Measurements from ENCODE around the gene MEIOSIN. TPM values are rescaled to one million over a fixed set of nuclear protein-coding genes. Genes with fewer than 3 reads are reported as not detected.

Gene MEIOSIN
- total RNA-seq, 2 experiments from 2014 or later = not detected

DNA sequence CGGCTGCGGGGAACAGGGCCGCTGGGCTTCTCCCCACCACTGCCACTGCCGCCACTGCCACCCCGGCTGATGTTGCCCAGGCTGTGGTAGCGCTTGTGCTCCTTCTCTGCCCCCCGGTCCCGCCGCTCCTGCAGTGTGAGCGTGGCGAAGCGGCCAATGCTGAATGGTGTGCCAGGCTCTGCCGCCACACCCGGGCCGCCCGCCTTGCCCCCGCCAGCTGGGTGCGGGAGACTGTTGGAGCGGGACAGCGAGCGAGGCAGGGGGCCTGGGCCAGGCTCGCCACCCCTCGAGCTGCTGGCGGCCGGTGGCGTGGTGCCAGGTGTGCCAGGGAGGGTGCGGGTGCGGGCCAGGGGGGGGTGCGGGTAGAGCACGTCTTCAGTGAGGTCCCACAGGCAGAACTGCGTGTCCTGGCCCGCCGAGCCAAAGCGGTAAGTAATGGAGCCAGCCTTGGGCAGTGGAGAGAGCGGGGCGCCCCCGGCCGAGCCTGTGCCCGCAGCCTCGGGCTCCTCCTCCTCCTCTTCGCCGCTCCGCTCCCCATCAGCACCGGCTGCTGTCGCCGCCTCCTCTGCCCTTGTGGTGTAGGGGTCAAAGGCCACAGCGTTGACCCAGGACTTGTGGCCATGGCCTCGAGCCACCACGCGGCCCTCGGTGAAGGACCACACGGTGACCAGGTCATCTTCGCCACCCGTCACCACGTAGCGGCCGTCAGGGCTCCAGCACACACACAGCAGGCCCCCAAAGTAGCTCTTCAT is 52.7 kb downstream of the MEIOSIN start:
- intact Hi-C loops (cut with micrococcal nuclease; ENCODE audit: unreplicated experiment) = no loop called here
- POLR2A ChIA-PET = no interaction called here
- Histone ChIP-seq H2AFZ (ENCODE audit: low read length) (no peak overlapping the region), H3K27ac (ENCODE audit: low read depth, low read length, poor library complexity, severe bottlenecking) (no peak overlapping the region), H3K36me3 (ENCODE audit: insufficient read depth, low read length) (peaks cover 39% of the 10 kb centered on the region), H4K20me1 (ENCODE audit: insufficient read depth, low read length) (peaks cover 4% of the 10 kb centered on the region; the same call in 1 of the 2 replicates), H3K9me2 (ENCODE audit: insufficient read depth, low read length) (no peaks in the 10 kb centered on the region), H3K79me2 (ENCODE audit: insufficient read depth, low read depth, low read length) (no peaks in the 10 kb centered on the region), H3K9me3 (ENCODE audit: low read length) (no peaks in the 10 kb centered on the region), H3K4me2 (ENCODE audit: low read length) (no peak overlapping the region), H3K4me1 (ENCODE audit: insufficient read depth, low read length, poor library complexity, severe bottlenecking) (peaks cover 4% of the 10 kb centered on the region), H3K4me3 (ENCODE audit: low read depth, low read length, poor library complexity, severe bottlenecking) (no peak overlapping the region)
- BruUV-seq (replicated peaks) = no TSS peak
- TF ChIP-seq, protein P1, sequence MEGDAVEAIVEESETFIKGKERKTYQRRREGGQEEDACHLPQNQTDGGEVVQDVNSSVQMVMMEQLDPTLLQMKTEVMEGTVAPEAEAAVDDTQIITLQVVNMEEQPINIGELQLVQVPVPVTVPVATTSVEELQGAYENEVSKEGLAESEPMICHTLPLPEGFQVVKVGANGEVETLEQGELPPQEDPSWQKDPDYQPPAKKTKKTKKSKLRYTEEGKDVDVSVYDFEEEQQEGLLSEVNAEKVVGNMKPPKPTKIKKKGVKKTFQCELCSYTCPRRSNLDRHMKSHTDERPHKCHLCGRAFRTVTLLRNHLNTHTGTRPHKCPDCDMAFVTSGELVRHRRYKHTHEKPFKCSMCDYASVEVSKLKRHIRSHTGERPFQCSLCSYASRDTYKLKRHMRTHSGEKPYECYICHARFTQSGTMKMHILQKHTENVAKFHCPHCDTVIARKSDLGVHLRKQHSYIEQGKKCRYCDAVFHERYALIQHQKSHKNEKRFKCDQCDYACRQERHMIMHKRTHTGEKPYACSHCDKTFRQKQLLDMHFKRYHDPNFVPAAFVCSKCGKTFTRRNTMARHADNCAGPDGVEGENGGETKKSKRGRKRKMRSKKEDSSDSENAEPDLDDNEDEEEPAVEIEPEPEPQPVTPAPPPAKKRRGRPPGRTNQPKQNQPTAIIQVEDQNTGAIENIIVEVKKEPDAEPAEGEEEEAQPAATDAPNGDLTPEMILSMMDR (conservative IDR thresholded peaks at IDR 0.05; ENCODE audit: low read length) = no peak
- TF ChIP-seq EZH2phosphoT487 (IDR thresholded peaks at IDR 0.05; ENCODE audit: borderline replicate concordance, low read depth, low read length) = no peak
- CTCF ChIA-PET (ENCODE audit: unreplicated experiment) = no interaction called here
- DNase-seq (ENCODE audit: low spot score) = no peak

DNA sequence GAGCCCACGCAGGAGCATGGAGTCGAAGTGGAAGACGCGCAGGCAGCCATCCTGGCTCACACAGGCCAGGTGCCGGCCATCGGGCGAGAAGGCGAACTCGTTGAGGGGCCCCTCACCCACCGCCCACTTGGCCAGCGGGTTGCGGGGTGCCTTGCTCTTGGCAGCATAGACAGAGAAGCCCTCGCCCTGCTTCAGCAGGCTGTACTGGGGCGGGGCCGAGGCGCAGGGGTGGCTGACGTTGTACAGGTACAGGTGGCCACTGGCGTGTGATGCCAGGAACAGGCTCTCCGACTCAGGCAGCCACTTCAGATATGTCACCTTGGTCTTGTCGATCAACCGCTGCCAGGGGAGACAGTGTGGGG is 53.3 kb downstream of the MEIOSIN start:
- no peak overlapping the region for H3K27ac ChIP-seq (ENCODE audit: low read depth, low read length, poor library complexity, severe bottlenecking)
- no peaks in the 10 kb centered on the region for H3K9me2 ChIP-seq (ENCODE audit: insufficient read depth, low read length)
- POLR2A ChIA-PET = no interaction called here
- H3K36me3 ChIP-seq (ENCODE audit: insufficient read depth, low read length) = peaks cover 39% of the 10 kb centered on the region
- H3K4me3 ChIP-seq (ENCODE audit: low read depth, low read length, poor library complexity, severe bottlenecking) = no peak overlapping the region
- no TSS peak for BruUV-seq (replicated peaks)
- H2AFZ ChIP-seq (ENCODE audit: low read length) = no peak overlapping the region
- no peak for DNase-seq (ENCODE audit: low spot score)
- CTCF ChIA-PET (ENCODE audit: unreplicated experiment) = no interaction called here
- TF ChIP-seq, protein P1 (conservative IDR thresholded peaks at IDR 0.05; ENCODE audit: low read length) = no peak
- no peak for TF ChIP-seq EZH2phosphoT487 (IDR thresholded peaks at IDR 0.05; ENCODE audit: borderline replicate concordance, low read depth, low read length)
- no peaks in the 10 kb centered on the region for H3K9me3 ChIP-seq (ENCODE audit: low read length)
- H3K79me2 ChIP-seq (ENCODE audit: insufficient read depth, low read depth, low read length) = peaks cover 4% of the 10 kb centered on the region; the same call in 1 of the 2 replicates
- H3K4me1 ChIP-seq (ENCODE audit: insufficient read depth, low read length, poor library complexity, severe bottlenecking) = peaks cover 9% of the 10 kb centered on the region
- intact Hi-C loops (cut with micrococcal nuclease; ENCODE audit: unreplicated experiment) = no loop called here
- no peak overlapping the region for H3K4me2 ChIP-seq (ENCODE audit: low read length)
- peaks cover 6% of the 10 kb centered on the region; the same call in 1 of the 2 replicates for H4K20me1 ChIP-seq (ENCODE audit: insufficient read depth, low read length)

DNA sequence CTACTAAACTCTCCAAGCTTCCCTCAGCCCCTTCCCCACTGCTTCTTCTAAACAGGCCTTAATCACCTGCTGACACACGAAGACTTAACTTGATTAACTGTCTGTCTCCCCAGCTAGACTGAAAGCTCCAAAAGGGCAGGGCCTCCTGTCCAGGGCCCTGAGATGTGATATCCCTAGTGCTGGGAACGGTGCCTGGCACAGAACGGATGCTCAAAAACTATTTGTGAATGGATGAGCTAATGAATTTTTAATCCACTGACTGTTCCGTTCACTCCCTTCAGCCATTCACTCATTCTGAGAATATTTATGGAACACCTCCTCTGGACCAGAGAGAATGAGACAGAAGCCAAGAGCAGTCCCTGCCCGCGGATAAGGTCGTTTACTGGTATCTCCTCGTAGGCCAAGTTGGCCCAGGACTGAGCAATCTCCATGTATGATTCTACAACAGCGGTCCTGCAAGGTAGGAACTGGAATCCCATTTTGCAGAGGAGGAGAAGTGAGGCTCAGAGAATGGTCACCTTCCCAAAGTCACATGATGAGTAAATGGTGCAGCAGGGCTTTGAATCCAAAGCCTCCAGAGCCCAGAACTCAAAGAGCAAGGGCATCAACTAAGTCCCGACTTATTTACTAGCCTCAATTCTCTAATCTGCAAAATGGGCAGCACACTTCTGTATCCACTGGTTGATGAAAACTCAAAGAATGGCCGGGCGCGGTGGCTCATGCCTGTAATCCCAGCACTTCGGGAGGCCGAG is 56.0 kb downstream of the MEIOSIN start:
- no peaks in the 10 kb centered on the region for H3K9me3 ChIP-seq (ENCODE audit: low read length)
- H3K27ac ChIP-seq (ENCODE audit: low read depth, low read length, poor library complexity, severe bottlenecking) = no peak overlapping the region
- ChIA-PET CTCF (ENCODE audit: unreplicated experiment) (no interaction called here), POLR2A (no interaction called here)
- H3K4me2 ChIP-seq (ENCODE audit: low read length) = no peak overlapping the region
- no TSS peak for BruUV-seq (replicated peaks)
- peaks cover 11% of the 10 kb centered on the region; the same call in 1 of the 2 replicates for H4K20me1 ChIP-seq (ENCODE audit: insufficient read depth, low read length)
- TF ChIP-seq, protein P1 (conservative IDR thresholded peaks at IDR 0.05; ENCODE audit: low read length) = no peak
- no peak for TF ChIP-seq EZH2phosphoT487 (IDR thresholded peaks at IDR 0.05; ENCODE audit: borderline replicate concordance, low read depth, low read length)
- no peaks in the 10 kb centered on the region for H3K9me2 ChIP-seq (ENCODE audit: insufficient read depth, low read length)
- no peak overlapping the region for H2AFZ ChIP-seq (ENCODE audit: low read length)
- H3K4me3 ChIP-seq (ENCODE audit: low read depth, low read length, poor library complexity, severe bottlenecking) = no peak overlapping the region
- H3K79me2 ChIP-seq (ENCODE audit: insufficient read depth, low read depth, low read length) = peaks cover 11% of the 10 kb centered on the region; the same call in 1 of the 2 replicates
- no peak for DNase-seq (ENCODE audit: low spot score)
- intact Hi-C loops (cut with micrococcal nuclease; ENCODE audit: unreplicated experiment) = no loop called here
- peaks cover 25% of the 10 kb centered on the region for H3K4me1 ChIP-seq (ENCODE audit: insufficient read depth, low read length, poor library complexity, severe bottlenecking)
- H3K36me3 ChIP-seq (ENCODE audit: insufficient read depth, low read length) = peaks cover 39% of the 10 kb centered on the region

Data from OCI-LY7 (cell line).